ENCODE results near the gene POP7.

DNA sequence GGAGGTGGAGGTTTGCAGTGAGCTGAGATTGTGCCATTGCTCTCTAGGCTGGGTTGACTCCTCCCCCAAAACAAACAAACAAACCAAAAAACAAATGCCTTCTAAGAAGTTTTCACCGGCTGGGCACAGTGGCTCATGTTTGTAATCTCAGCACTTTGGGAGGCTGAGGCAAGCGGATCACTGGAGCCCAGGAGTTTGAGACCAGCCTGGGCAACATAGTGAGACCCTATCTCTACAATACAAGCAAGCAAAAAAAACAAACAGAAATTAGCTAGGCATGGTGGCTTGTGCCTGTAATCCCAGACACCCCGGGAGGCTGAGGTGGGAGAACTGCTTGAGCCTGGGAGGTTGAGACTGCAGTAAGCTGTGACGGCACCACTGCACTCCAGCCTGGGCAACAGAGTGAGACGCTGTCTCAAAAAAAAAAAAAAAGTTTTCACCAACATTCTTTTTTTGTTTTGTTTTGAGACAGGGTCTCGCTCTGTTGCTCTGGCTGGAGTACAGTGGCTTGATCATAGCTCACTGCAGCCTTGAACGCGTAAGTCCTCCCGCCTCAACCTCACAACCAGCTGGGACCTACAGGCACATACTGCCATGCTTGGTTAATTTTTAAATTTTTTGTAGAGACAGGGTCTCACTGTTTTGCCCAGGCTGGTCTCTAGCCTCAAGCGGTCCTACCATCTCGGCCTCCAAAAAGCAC lies 26.2 kb downstream of the POP7 start:
- TF ChIP-seq CTCF (conservative IDR thresholded peaks at IDR 0.05; ENCODE audit: low read length) (no peak), EZH2phosphoT487 (IDR thresholded peaks at IDR 0.05; ENCODE audit: borderline replicate concordance, low read depth, low read length) (no peak)

Data from OCI-LY7 (cell line).